GM11168 (cell line): ENCODE measurements around the gene LRP1B.

ENCODE experiments used
- in situ Hi-C: fragments of 300-500 bp; cut with MboI; formaldehyde crosslinking; loops from one replicate; pipeline ENCODE4 v1.12.0; 2022; ENCODE audit warnings: low sequenced_read_pairs; ENCODE audit not compliant: unreplicated experiment

The LRP1B gene

DNA sequence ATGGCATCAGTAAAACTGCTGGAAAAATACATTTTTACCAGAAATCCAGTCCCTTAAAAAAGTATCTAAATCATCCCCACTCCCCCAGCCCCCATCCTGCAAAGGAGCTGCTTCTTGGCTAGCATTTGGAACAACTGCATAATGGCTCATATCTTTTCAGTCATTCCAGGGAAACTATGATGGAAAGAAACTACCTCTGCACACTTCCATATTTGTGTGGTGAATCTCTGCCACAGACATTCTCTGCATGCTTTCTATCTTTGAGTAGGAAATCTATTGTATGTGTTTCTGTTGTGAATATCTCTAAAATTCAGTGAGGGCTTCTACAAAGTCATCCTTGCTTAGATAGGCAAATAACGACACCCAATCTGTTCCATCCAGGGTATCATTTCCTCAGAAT, 632.3 kb downstream of the LRP1B start:
- in situ Hi-C loops, result no loop called here

- in situ Hi-C loops, result no loop called here
Measured at GRCh38 chr2:141497272-141497671, 633.5 kb downstream of the LRP1B start.

- in situ Hi-C loops, result no loop called here
Measured at GRCh38 chr2:141496810-141497209, 634.0 kb downstream of the LRP1B start.

GRCh38 chr2:141493936-141494335, 636.9 kb downstream of the LRP1B start:
- in situ Hi-C loops, result no loop called here

DNA sequence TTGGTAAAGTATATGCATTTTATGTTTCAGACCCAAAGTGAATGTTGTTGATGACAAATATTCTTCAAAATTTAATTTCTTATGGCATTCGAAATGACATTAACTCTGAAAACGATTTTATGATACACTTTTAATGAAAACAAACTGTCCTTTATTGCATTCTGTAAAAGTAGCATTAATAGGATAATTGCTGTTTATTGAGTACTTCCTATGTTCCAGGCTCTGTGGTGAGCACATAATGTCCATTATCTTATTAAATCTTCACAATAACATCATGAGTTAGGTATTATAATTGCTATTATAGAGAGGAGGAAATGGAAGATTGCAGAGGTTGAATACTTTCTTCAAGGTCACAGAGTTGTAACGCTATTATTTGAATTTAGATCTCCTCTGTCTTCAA, 638.0 kb downstream of the LRP1B start:
- in situ Hi-C loops, result no loop called here

DNA sequence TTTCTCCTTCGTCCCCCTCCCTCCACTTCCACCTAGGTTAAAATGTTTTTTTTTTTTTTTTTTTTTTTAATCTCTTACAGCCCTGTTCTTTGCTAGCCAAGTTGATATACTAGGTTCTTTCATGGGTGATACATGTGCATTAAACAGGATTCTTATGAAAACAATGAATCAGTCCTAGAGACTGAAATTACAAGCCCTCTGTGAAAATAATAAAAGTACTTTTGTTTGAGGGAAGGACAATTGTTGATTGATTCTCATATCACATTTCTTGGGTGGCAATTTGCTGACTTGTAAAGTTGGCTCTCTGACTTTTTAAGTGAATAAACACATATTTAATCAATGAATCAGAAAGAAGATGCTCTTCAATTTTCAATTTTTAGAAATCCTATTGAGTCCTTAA, 639.9 kb downstream of the LRP1B start:
- in situ Hi-C loops, result no loop called here

GRCh38 chr2:141482697-141483096, 648.1 kb downstream of the LRP1B start:
- in situ Hi-C loops, result no loop called here

DNA sequence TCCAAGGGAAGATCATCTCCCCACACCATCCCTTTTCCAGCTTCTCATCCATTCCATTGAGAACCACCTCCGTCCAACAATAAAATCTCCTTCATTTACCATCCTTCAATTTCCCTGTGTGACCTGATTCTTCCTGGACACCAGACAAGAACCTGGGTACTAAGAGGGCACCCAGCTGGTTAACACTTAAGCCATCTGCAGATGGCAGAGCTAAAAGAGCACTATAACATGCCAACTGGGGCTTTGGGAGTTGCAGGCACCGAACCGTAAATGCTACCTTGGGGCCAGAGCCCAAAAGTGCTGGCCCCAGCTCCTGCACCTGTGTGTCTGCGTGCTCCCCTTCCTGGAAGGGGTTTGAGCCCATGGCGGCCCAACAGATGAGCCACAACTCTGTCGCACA, 655.0 kb downstream of the LRP1B start:
- in situ Hi-C loops, result no loop called here

DNA sequence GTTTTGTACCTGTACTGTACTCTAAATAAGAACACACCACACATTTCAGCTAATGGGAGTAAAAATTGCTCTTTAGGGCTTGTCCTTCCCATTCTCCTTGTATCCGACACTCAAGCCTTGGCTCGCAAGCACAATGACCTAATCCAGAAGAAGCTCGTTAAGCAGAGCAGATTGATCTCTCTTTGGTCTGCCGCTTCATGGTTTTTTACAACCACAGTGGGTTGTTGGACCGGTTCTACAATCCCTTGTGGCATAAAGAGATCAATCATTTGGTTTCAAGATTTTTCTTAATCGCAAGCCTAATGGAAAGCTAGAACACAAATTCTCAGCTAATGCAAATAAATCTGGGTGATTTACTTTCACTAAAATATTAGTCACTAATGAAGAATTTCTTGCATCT, 662.1 kb downstream of the LRP1B start:
- in situ Hi-C loops, result no loop called here

- in situ Hi-C loops, result no loop called here
Measured at GRCh38 chr2:141467331-141467730, 663.5 kb downstream of the LRP1B start.

DNA sequence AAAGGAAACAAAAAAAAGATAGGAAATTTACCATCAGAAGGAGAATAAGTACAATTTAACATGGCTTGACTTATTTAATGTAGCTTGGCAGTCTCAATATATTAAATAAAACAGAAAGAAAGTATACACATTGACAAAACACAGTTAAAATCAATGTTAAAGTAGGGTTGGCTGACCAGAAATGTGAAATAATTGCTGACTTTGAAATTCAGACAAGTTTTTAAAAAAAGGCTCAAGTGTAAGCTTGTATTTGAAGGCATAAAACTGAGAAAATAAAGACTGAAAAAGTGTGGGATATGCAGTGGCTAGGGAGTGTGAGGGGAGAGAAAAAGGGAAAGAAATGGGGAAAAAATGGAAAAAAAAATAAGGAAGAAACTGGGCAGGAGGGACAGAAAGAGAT, 665.8 kb downstream of the LRP1B start:
- in situ Hi-C loops, result no loop called here

DNA sequence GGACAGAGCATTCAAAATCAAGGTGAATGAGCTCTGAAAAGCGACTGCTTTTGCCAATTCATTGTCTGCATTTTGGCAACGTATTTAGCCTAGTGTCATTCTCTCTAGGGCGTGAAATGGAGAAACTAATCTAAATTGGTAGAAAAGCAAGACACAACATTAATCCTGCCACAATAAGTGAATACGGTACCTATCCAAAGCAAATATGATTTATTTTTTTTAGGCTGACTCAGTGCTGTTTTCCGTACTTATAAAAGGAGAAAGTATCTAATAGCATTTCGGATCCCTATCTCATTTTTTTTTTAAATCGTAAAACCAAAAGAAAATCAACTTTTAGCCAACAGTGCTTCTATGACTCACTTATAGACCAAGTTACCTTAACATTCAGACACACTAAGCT, 672.5 kb downstream of the LRP1B start:
- in situ Hi-C loops, result no loop called here

DNA sequence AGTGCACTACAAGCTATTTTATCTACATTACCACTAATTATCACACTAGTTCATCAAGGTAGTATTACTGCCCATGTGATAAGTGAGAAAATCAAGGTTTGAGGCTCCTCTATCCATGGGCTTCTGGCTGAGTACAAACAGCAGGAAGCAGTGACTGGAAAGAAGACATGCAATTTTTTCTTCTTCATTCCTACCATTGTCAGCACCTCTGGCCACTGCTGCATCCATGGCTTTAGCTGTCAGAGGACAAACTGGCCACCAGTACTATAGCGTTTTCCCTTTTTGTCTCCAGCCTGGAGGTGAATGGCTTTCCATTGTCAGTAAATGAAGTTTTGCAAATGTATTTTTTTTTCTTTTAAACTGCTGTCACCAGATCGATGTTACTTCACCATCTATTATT, 674.9 kb downstream of the LRP1B start:
- in situ Hi-C loops, result no loop called here

DNA sequence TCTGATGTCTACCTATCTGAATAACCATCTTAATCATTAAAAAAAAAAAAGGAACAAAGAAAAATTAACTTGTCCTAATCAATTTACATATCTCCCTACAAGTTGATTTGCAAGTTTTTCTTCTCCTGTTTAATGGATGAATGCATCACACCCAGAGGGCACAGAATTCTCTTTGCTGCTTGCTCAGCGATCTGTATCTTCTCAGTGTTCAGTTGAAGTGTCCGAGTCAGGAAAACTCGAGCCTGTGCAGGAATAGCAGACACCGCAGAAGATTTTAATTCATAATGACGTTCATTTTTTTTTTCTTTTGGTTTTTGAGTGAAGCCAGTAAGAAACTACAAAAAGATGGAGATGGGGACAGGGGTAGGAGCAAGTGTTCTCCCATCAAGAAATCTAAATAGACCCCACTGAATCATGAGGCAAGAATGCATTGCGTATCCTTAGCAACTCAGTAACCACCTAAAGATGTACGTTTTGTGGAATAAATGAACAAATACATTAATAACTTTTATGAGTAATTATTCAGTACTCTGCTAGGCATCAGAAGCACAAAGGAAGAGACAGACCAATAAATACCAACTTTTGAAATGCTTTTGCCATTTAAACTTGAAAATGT, 675.5 kb downstream of the LRP1B start:
- in situ Hi-C loops, result no loop called here

DNA sequence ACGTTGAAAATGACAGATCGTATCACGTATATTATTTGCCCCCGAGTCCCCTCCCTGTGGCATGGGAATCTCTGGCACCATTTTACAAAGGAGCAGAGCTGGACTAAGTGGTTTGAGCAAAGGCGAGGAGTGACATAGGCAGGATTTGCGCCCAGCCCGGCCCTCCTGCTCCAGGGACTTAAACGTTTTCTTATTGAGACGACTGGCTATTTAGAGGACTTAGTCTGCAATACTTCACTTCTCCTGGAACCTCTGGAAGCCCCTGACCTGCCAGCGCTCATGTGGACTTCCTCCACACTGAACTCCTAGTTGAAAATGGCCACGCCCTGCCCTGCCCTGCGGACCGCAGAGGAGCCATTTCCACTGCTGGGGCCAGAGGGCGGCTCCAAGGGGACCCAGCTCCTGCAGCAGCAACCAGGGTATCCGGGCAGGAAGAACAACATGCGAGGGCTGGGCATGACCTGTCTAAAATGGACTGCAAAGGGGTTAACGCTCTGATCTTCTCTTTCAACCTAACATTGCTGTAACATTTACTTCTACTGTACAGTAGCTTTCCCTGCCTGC, 690.7 kb downstream of the LRP1B start:
- in situ Hi-C loops, result no loop called here

- in situ Hi-C loops, result no loop called here
Measured at GRCh38 chr2:141439524-141439923, 691.3 kb downstream of the LRP1B start.

DNA sequence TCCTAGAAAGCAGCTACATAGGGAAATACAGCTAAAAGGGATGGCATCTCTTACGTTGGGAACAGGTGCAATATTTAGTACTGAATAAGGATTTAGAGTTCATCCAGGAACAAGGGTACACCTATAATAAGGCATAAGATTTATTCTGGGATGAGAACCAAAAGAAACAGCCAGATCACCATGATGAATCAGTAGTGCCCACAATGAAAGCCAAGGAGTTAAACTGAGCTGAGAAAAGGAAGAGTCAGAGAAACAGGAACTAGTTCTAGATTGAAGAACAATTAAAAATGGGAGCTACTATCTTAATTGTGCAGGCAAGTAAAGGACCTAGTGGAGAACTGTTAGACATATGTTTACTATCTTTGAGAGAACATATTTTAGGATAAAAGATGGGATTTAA, 692.3 kb downstream of the LRP1B start:
- in situ Hi-C loops, result no loop called here

DNA sequence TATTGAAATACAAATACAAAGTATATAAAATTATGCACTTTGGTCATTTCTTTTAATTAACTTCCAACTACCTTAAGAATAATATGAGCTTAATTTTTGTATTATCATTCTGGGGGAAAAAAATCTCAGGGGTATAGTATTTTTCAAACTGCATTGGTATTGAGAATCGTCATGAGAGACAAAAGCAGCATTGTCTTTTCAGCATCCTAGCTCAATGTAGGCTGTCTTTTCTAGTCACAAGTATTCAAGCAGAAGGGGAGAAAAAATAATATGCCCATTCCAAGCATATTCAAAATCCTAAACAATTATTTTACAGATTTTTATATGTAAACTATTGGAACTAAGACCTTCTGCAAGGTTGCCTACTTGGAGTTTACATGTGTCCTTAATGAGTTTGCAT, 693.3 kb downstream of the LRP1B start:
- in situ Hi-C loops, result no loop called here

- in situ Hi-C loops, result no loop called here
Measured at GRCh38 chr2:141423124-141423523, 707.7 kb downstream of the LRP1B start.

GRCh38 chr2:141417246-141417797, 713.5 kb downstream of the LRP1B start:
- in situ Hi-C loops, result no loop called here

GRCh38 chr2:141411419-141411818, 719.4 kb downstream of the LRP1B start:
- in situ Hi-C loops, result no loop called here

DNA sequence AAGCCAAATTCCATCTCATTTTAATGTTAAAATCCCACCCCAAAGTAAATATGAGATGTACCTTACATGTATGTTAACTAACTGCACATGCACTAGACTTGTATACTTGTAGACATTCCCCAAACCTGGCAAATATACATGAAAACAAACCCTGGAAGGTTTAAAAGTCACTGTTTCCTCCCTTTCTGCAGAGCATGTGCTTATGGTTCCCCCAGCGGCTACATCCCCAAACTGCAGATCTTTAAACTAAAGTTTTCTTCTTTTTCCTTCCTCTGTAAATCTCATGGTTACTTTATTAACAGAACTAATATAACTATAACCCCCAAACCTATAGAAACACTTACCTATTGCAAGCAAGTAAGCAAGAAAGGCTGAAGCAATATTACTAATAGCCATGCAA, 731.5 kb downstream of the LRP1B start:
- in situ Hi-C loops, result no loop called here
